ENCODE results near the gene CCDC149.

CCDC149 gene

GRCh38 chr4:24922416-24922815, 9.6 kb upstream of the CCDC149 start:
- no peaks in the 10 kb centered on the region for H3K27me3 ChIP-seq (ENCODE audit: insufficient read depth, low read length)
- H3K4me2 ChIP-seq (ENCODE audit: low read length), result no peak overlapping the region
- H3K27ac ChIP-seq (ENCODE audit: low read depth, low read length, poor library complexity, severe bottlenecking), result no peak overlapping the region
- H3K36me3 ChIP-seq (ENCODE audit: insufficient read depth, low read length), result no peaks in the 10 kb centered on the region
- no peaks in the 10 kb centered on the region for H4K20me1 ChIP-seq (ENCODE audit: insufficient read depth, low read length)
- no peak overlapping the region for H2AFZ ChIP-seq (ENCODE audit: low read length)
- no peaks in the 10 kb centered on the region for H3K9me3 ChIP-seq (ENCODE audit: low read length)
- no peaks in the 10 kb centered on the region for H3K4me1 ChIP-seq (ENCODE audit: insufficient read depth, low read length, severe bottlenecking)
- no peaks in the 10 kb centered on the region for H3F3A ChIP-seq (ENCODE audit: insufficient read depth, low read length)
- H3K9me2 ChIP-seq (ENCODE audit: low read depth, low read length), result no peaks in the 10 kb centered on the region
- no peaks in the 10 kb centered on the region for H3K79me2 ChIP-seq (ENCODE audit: insufficient read depth, low read length)
- H3K9ac ChIP-seq (ENCODE audit: low read length), result no peak overlapping the region
- TF ChIP-seq, protein P1, sequence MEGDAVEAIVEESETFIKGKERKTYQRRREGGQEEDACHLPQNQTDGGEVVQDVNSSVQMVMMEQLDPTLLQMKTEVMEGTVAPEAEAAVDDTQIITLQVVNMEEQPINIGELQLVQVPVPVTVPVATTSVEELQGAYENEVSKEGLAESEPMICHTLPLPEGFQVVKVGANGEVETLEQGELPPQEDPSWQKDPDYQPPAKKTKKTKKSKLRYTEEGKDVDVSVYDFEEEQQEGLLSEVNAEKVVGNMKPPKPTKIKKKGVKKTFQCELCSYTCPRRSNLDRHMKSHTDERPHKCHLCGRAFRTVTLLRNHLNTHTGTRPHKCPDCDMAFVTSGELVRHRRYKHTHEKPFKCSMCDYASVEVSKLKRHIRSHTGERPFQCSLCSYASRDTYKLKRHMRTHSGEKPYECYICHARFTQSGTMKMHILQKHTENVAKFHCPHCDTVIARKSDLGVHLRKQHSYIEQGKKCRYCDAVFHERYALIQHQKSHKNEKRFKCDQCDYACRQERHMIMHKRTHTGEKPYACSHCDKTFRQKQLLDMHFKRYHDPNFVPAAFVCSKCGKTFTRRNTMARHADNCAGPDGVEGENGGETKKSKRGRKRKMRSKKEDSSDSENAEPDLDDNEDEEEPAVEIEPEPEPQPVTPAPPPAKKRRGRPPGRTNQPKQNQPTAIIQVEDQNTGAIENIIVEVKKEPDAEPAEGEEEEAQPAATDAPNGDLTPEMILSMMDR (IDR thresholded peaks at IDR 0.05; ENCODE audit: low read length), result no peak
- TF ChIP-seq EZH2 (IDR thresholded peaks at IDR 0.05; ENCODE audit: borderline replicate concordance, low read length), result no peak
- no peak overlapping the region for H3K4me3 ChIP-seq (ENCODE audit: low read depth, low read length, poor library complexity, severe bottlenecking)

- TF ChIP-seq EZH2 (IDR thresholded peaks at IDR 0.05; ENCODE audit: borderline replicate concordance, low read length), result no peak
- TF ChIP-seq, protein P1 (IDR thresholded peaks at IDR 0.05; ENCODE audit: low read length), result no peak
- no peak overlapping the region for H3K4me3 ChIP-seq (ENCODE audit: low read depth, low read length, poor library complexity, severe bottlenecking)
- H3K4me1 ChIP-seq (ENCODE audit: insufficient read depth, low read length, severe bottlenecking), result no peaks in the 10 kb centered on the region
- H3K9me2 ChIP-seq (ENCODE audit: low read depth, low read length), result no peaks in the 10 kb centered on the region
- H3F3A ChIP-seq (ENCODE audit: insufficient read depth, low read length), result no peaks in the 10 kb centered on the region
- no peak overlapping the region for H3K9ac ChIP-seq (ENCODE audit: low read length)
- H3K79me2 ChIP-seq (ENCODE audit: insufficient read depth, low read length), result no peaks in the 10 kb centered on the region
- H3K4me2 ChIP-seq (ENCODE audit: low read length), result no peak overlapping the region
- no peaks in the 10 kb centered on the region for H3K27me3 ChIP-seq (ENCODE audit: insufficient read depth, low read length)
- no peak overlapping the region for H2AFZ ChIP-seq (ENCODE audit: low read length)
- no peaks in the 10 kb centered on the region for H3K9me3 ChIP-seq (ENCODE audit: low read length)
- no peaks in the 10 kb centered on the region for H4K20me1 ChIP-seq (ENCODE audit: insufficient read depth, low read length)
- H3K27ac ChIP-seq (ENCODE audit: low read depth, low read length, poor library complexity, severe bottlenecking), result no peak overlapping the region
- no peaks in the 10 kb centered on the region for H3K36me3 ChIP-seq (ENCODE audit: insufficient read depth, low read length)
These were observed 8.6 kb upstream of the CCDC149 start for GRCh38 chr4:24921491-24921890.

GRCh38 chr4:24920008-24920407, 7.2 kb upstream of the CCDC149 start:
- Histone ChIP-seq H3K79me2 (ENCODE audit: insufficient read depth, low read length) (no peaks in the 10 kb centered on the region), H3K27me3 (ENCODE audit: insufficient read depth, low read length) (no peaks in the 10 kb centered on the region), H2AFZ (ENCODE audit: low read length) (no peak overlapping the region), H3K27ac (ENCODE audit: low read depth, low read length, poor library complexity, severe bottlenecking) (no peak overlapping the region), H3K9ac (ENCODE audit: low read length) (no peak overlapping the region), H3F3A (ENCODE audit: insufficient read depth, low read length) (no peaks in the 10 kb centered on the region), H3K4me2 (ENCODE audit: low read length) (no peak overlapping the region), H3K4me1 (ENCODE audit: insufficient read depth, low read length, severe bottlenecking) (no peaks in the 10 kb centered on the region), H3K36me3 (ENCODE audit: insufficient read depth, low read length) (no peaks in the 10 kb centered on the region), H3K4me3 (ENCODE audit: low read depth, low read length, poor library complexity, severe bottlenecking) (no peak overlapping the region), H4K20me1 (ENCODE audit: insufficient read depth, low read length) (no peaks in the 10 kb centered on the region), H3K9me2 (ENCODE audit: low read depth, low read length) (no peaks in the 10 kb centered on the region), H3K9me3 (ENCODE audit: low read length) (no peaks in the 10 kb centered on the region)
- TF ChIP-seq, protein P1 (IDR thresholded peaks at IDR 0.05; ENCODE audit: low read length), result no peak
- TF ChIP-seq EZH2 (IDR thresholded peaks at IDR 0.05; ENCODE audit: borderline replicate concordance, low read length), result no peak
